Activated naive CD4-positive, alpha-beta T cell treated with anti-CD3 and anti-CD28 coated beads for 36 hours (primary cell): ENCODE measurements around the gene MMP10. TPM values are rescaled to one million over a fixed set of nuclear protein-coding genes. Genes with fewer than 3 reads are reported as not detected.

Experiments used
- CTCF ChIA-PET: fragments of 350-600 bp; sonication (Branson Sonifier 250); formaldehyde crosslinking; loops from one replicate; lab custom pipeline; 2021; ENCODE audit warnings: antibody characterized with exemption; lab: Charles Lee
- DNase-seq: peaks from one replicate; pipeline ENCODE4 v3.0.0-alpha.2; 2020
- H3K27ac Mint-ChIP-seq: one replicate; pipeline ENCODE4 v1.8.0; 2021; ENCODE audit warnings: mild to moderate bottlenecking, mixed read lengths
- H3K27me3 Mint-ChIP-seq: one replicate; pipeline ENCODE4 v1.8.0; 2021; ENCODE audit warnings: low read depth, mixed read lengths
- H3K36me3 Mint-ChIP-seq: one replicate; pipeline ENCODE4 v1.8.0; 2021; ENCODE audit warnings: low read depth, mixed read lengths
- H3K4me1 Mint-ChIP-seq: one replicate; pipeline ENCODE4 v1.8.0; 2021; ENCODE audit warnings: low read depth, mixed read lengths
- H3K4me3 Mint-ChIP-seq: one replicate; pipeline ENCODE4 v1.8.0; 2021; ENCODE audit warnings: mild to moderate bottlenecking, moderate library complexity, mixed read lengths
- H3K9me3 Mint-ChIP-seq: one replicate; pipeline ENCODE4 v1.8.0; 2021; ENCODE audit warnings: mixed read lengths
- intact Hi-C: fragments of 100-400 bp; cut with micrococcal nuclease; formaldehyde crosslinking; loops from one replicate; pipeline ENCODE4 v1.15.1; 2023
- total RNA-seq, 2 experiments: library from RNA; stranded (reverse); gene quantifications; one replicate each; pipeline ENCODE4 v1.2.3, GENCODE V29; 2021

Gene MMP10
- total RNA-seq = not detected

- Mint-ChIP-seq H3K9me3 (no peaks in the 10 kb centered on the region), H3K4me1 (no peaks in the 10 kb centered on the region), H3K27me3 (no peaks in the 10 kb centered on the region), H3K36me3 (no peaks in the 10 kb centered on the region), H3K4me3 (no peak within 1 kb of the TSS), H3K27ac (no peak within 1 kb of the TSS)
- intact Hi-C loops = loop anchor here (2.0 kb wide), 1 partner anchor 48 kb away; no protein-coding TSS in a partner anchor
- no peak for DNase-seq
- CTCF ChIA-PET = no interaction called here
These were observed at the start of gene MMP10 for GRCh38 chr11:102780491-102780918. Gene MMP10, minus strand, starts transcription at chr11:102780628. Its CDS starts 37 bp downstream, at chr11:102780591.

- no peak overlapping the region for H3K4me3 Mint-ChIP-seq
- H3K27ac Mint-ChIP-seq = no peak overlapping the region
- CTCF ChIA-PET = interaction anchor here (0.7 kb wide), 1 partner anchor 111 kb away, joined by 3 read pairs; no protein-coding TSS in a partner anchor
- H3K4me1 Mint-ChIP-seq = no peaks in the 10 kb centered on the region
- DNase-seq = no peak
- H3K27me3 Mint-ChIP-seq = peaks cover 28% of the 10 kb centered on the region
- intact Hi-C loops = no loop called here
- H3K9me3 Mint-ChIP-seq = no peaks in the 10 kb centered on the region
- no peaks in the 10 kb centered on the region for H3K36me3 Mint-ChIP-seq
These were observed 49.0 kb upstream of the MMP10 start for GRCh38 chr11:102829316-102830000.

DNA sequence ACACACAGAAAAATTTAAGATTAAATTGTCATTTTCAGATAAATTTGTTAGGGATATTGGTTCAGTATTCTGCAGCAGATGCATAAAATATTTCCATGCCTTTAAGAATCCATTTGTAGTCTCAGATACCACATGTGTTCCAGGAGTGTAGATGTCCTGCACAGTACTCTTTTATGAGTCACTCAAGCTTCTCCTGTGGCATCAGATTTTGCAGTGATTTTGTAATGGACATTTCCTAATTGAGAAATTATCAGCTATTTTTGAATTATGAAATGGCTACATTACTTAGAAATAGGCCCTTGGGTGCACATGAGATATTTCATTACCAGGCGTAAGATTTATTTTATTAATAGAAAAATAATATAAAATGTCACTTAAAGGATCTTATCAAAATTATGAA, 44.1 kb upstream of the MMP10 start:
- DNase-seq = no peak
- intact Hi-C loops = no loop called here
- H3K4me1 Mint-ChIP-seq = no peaks in the 10 kb centered on the region
- no peaks in the 10 kb centered on the region for H3K9me3 Mint-ChIP-seq
- peaks cover 11% of the 10 kb centered on the region for H3K27me3 Mint-ChIP-seq
- H3K36me3 Mint-ChIP-seq = no peaks in the 10 kb centered on the region
- no peak overlapping the region for H3K27ac Mint-ChIP-seq
- CTCF ChIA-PET = no interaction called here
- no peak overlapping the region for H3K4me3 Mint-ChIP-seq

- H3K4me1 Mint-ChIP-seq = no peaks in the 10 kb centered on the region
- H3K4me3 Mint-ChIP-seq = no peak overlapping the region
- peaks cover 2% of the 10 kb centered on the region for H3K27me3 Mint-ChIP-seq
- no peak overlapping the region for H3K27ac Mint-ChIP-seq
- no peaks in the 10 kb centered on the region for H3K36me3 Mint-ChIP-seq
- no peak for DNase-seq
- intact Hi-C loops = no loop called here
- CTCF ChIA-PET = interaction anchor here (0.8 kb wide), 1 partner anchor 9 kb away, joined by 3 read pairs; no protein-coding TSS in a partner anchor
- peaks cover 12% of the 10 kb centered on the region for H3K9me3 Mint-ChIP-seq
These were observed 39.1 kb upstream of the MMP10 start for GRCh38 chr11:102819491-102819890.

DNA sequence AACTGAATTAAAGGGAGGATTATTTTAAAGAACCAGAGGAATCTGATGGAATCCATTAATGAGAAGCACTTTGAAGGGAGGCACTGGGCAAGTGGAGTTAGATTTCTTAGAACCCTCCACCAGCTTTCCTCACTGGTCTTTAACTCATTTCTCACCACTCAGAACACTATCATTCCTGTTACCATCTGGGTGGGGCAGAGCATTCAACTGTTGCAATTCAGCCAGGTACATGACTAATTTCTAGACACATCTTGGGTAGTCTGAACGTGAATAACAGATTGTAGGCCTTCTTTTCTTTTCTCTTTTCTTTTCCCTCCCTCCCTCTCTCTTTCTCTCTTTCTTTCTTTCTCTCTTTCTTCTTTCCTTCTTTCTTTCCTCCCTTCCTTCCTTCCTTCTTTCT, 33.1 kb upstream of the MMP10 start:
- H3K27ac Mint-ChIP-seq = no peak overlapping the region
- H3K4me3 Mint-ChIP-seq = no peak overlapping the region
- H3K4me1 Mint-ChIP-seq = no peaks in the 10 kb centered on the region
- no peaks in the 10 kb centered on the region for H3K36me3 Mint-ChIP-seq
- H3K9me3 Mint-ChIP-seq = peaks cover 15% of the 10 kb centered on the region
- H3K27me3 Mint-ChIP-seq = peaks cover 5% of the 10 kb centered on the region
- intact Hi-C loops = loop anchor here (5.0 kb wide), 1 partner anchor 244 kb away; no protein-coding TSS in a partner anchor
- no peak for DNase-seq
- CTCF ChIA-PET = no interaction called here

- DNase-seq = no peak
- no peak overlapping the region for H3K27ac Mint-ChIP-seq
- intact Hi-C loops = loop anchor here (5.0 kb wide), 1 partner anchor 245 kb away; no protein-coding TSS in a partner anchor
- no peaks in the 10 kb centered on the region for H3K36me3 Mint-ChIP-seq
- peaks cover 8% of the 10 kb centered on the region for H3K27me3 Mint-ChIP-seq
- CTCF ChIA-PET = interaction anchor here (0.7 kb wide), 1 partner anchor 223 kb away, joined by 3 read pairs; no protein-coding TSS in a partner anchor
- no peaks in the 10 kb centered on the region for H3K4me1 Mint-ChIP-seq
- no peak overlapping the region for H3K4me3 Mint-ChIP-seq
- H3K9me3 Mint-ChIP-seq = peaks cover 12% of the 10 kb centered on the region
These were observed 31.8 kb upstream of the MMP10 start for GRCh38 chr11:102812188-102812587.

GRCh38 chr11:102810950-102811660, 30.7 kb upstream of the MMP10 start:
- intact Hi-C loops = loop anchor here (5.0 kb wide), 1 partner anchor 246 kb away; no protein-coding TSS in a partner anchor
- Mint-ChIP-seq H3K9me3 (peaks cover 3% of the 10 kb centered on the region), H3K36me3 (no peaks in the 10 kb centered on the region), H3K4me1 (no peaks in the 10 kb centered on the region), H3K27ac (no peak overlapping the region), H3K4me3 (no peak overlapping the region), H3K27me3 (peaks cover 8% of the 10 kb centered on the region)
- CTCF ChIA-PET = no interaction called here
- DNase-seq = no peak

GRCh38 chr11:102809971-102810370, 29.5 kb upstream of the MMP10 start:
- no peaks in the 10 kb centered on the region for H3K36me3 Mint-ChIP-seq
- no peak for DNase-seq
- CTCF ChIA-PET = interaction anchor here (0.9 kb wide), 1 partner anchor 10 kb away, joined by 3 read pairs; no protein-coding TSS in a partner anchor
- no peak overlapping the region for H3K27ac Mint-ChIP-seq
- H3K9me3 Mint-ChIP-seq = peaks cover 3% of the 10 kb centered on the region
- no peak overlapping the region for H3K4me3 Mint-ChIP-seq
- peaks cover 8% of the 10 kb centered on the region for H3K27me3 Mint-ChIP-seq
- no peaks in the 10 kb centered on the region for H3K4me1 Mint-ChIP-seq
- intact Hi-C loops = loop anchor here (5.0 kb wide), 1 partner anchor 247 kb away; no protein-coding TSS in a partner anchor

GRCh38 chr11:102807921-102808320, 27.5 kb upstream of the MMP10 start:
- intact Hi-C loops = no loop called here
- H3K27me3 Mint-ChIP-seq = peaks cover 8% of the 10 kb centered on the region
- no peaks in the 10 kb centered on the region for H3K36me3 Mint-ChIP-seq
- no peak overlapping the region for H3K4me3 Mint-ChIP-seq
- peak; percentile 28 for DNase-seq
- CTCF ChIA-PET = interaction anchor here (0.6 to 1.2 kb wide), 2 partner anchors 45 to 167 kb away, joined by 3 to 4 read pairs; no protein-coding TSS in a partner anchor
- no peak overlapping the region for H3K27ac Mint-ChIP-seq
- H3K4me1 Mint-ChIP-seq = no peaks in the 10 kb centered on the region
- H3K9me3 Mint-ChIP-seq = peaks cover 1% of the 10 kb centered on the region

DNA sequence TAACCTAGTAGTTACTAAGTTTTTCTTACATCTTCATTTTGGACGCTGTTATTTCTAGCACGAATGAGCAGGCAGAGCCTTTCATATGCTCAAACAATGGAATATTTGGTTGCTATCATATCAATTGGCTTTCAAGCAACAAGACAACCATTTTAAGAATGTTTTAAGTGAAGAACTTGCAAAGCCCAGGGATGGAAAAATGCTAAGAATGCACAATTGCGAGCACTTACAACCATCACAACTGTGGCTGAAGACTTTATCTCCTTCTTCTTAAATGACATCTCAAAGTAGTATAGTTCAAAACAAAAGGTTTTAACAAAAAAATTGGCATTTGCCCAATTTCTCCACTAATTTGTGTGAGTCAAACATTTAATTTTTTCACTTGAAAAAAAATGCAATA, 25.9 kb upstream of the MMP10 start:
- no peak overlapping the region for H3K4me3 Mint-ChIP-seq
- H3K27me3 Mint-ChIP-seq = peaks cover 8% of the 10 kb centered on the region
- no peak for DNase-seq
- intact Hi-C loops = no loop called here
- no peaks in the 10 kb centered on the region for H3K9me3 Mint-ChIP-seq
- H3K36me3 Mint-ChIP-seq = no peaks in the 10 kb centered on the region
- no peaks in the 10 kb centered on the region for H3K4me1 Mint-ChIP-seq
- no peak overlapping the region for H3K27ac Mint-ChIP-seq
- CTCF ChIA-PET = no interaction called here

GRCh38 chr11:102802341-102802740, 21.9 kb upstream of the MMP10 start:
- Mint-ChIP-seq H3K27me3 (no peaks in the 10 kb centered on the region), H3K36me3 (no peaks in the 10 kb centered on the region), H3K4me3 (no peak overlapping the region), H3K27ac (no peak overlapping the region), H3K9me3 (no peaks in the 10 kb centered on the region), H3K4me1 (no peaks in the 10 kb centered on the region)
- CTCF ChIA-PET = no interaction called here
- intact Hi-C loops = no loop called here
- no peak for DNase-seq

- DNase-seq = no peak
- no peak overlapping the region for H3K4me3 Mint-ChIP-seq
- CTCF ChIA-PET = no interaction called here
- H3K4me1 Mint-ChIP-seq = no peaks in the 10 kb centered on the region
- no peak overlapping the region for H3K27ac Mint-ChIP-seq
- intact Hi-C loops = no loop called here
- no peaks in the 10 kb centered on the region for H3K9me3 Mint-ChIP-seq
- H3K36me3 Mint-ChIP-seq = no peaks in the 10 kb centered on the region
- no peaks in the 10 kb centered on the region for H3K27me3 Mint-ChIP-seq
These were observed 20.3 kb upstream of the MMP10 start for GRCh38 chr11:102800767-102801166.
